RWPE1 (cell line): Measurements from ENCODE around the gene LSM2.
"Not testable (repeated sequence)": the region's sequence is repeated elsewhere in the genome, so short reads cannot be mapped to it uniquely, and the experiment has no call there.

Source experiments
- CTCF ChIA-PET: fragments of 350-600 bp; sonication (Branson Sonifier 250); formaldehyde crosslinking; extraction: SDS; loops from one replicate; lab custom pipeline; 2021; lab: Yijun Ruan, JAX
- POLR2A ChIA-PET: fragments of 400-600 bp; formaldehyde crosslinking; extraction: SDS; loops from one replicate; lab custom pipeline; 2020; ENCODE audit warnings: antibody characterized with exemption; ENCODE audit not compliant: low non-redundant PET; lab: Yijun Ruan, JAX
- DNase-seq: peaks from one replicate; pipeline ENCODE4 v3.0.0; 2012; ENCODE audit warnings: low spot score
- H3K27ac ChIP-seq: fragments of 450-650 bp; 2 replicates; pipeline ENCODE4 v1.5.1; 2017
- TF ChIP-seq, protein P1 (sequence below): fragments of 450-650 bp; conservative IDR thresholded peaks from 2 replicates; pipeline ENCODE4 v1.5.1; 2017; ENCODE audit warnings: low read depth, mild to moderate bottlenecking

The LSM2 gene

DNA sequence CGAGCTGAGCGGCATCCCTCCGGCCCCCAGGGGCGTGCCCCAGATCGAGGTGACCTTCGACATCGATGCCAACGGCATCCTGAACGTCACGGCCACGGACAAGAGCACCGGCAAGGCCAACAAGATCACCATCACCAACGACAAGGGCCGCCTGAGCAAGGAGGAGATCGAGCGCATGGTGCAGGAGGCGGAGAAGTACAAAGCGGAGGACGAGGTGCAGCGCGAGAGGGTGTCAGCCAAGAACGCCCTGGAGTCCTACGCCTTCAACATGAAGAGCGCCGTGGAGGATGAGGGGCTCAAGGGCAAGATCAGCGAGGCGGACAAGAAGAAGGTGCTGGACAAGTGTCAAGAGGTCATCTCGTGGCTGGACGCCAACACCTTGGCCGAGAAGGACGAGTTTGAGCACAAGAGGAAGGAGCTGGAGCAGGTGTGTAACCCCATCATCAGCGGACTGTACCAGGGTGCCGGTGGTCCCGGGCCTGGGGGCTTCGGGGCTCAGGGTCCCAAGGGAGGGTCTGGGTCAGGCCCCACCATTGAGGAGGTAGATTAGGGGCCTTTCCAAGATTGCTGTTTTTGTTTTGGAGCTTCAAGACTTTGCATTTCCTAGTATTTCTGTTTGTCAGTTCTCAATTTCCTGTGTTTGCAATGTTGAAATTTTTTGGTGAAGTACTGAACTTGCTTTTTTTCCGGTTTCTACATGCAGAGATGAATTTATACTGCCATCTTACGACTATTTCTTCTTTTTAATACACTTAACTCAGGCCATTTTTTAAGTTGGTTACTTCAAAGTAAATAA is 10.6 kb upstream of the LSM2 start:
- not testable (repeated sequence) for DNase-seq
- ChIA-PET CTCF (interaction anchor here (0.6 to 1.0 kb wide), 2 partner anchors 14 to 39 kb away, joined by 3 to 11 read pairs; no protein-coding TSS in a partner anchor), POLR2A (interaction anchor here (0.5 to 0.7 kb wide), 2 partner anchors 11 to 14 kb away, joined by 3 read pairs; partner anchors contain the start of gene LSM2)
- peak overlapping the region; percentile 81 for H3K27ac ChIP-seq

DNA sequence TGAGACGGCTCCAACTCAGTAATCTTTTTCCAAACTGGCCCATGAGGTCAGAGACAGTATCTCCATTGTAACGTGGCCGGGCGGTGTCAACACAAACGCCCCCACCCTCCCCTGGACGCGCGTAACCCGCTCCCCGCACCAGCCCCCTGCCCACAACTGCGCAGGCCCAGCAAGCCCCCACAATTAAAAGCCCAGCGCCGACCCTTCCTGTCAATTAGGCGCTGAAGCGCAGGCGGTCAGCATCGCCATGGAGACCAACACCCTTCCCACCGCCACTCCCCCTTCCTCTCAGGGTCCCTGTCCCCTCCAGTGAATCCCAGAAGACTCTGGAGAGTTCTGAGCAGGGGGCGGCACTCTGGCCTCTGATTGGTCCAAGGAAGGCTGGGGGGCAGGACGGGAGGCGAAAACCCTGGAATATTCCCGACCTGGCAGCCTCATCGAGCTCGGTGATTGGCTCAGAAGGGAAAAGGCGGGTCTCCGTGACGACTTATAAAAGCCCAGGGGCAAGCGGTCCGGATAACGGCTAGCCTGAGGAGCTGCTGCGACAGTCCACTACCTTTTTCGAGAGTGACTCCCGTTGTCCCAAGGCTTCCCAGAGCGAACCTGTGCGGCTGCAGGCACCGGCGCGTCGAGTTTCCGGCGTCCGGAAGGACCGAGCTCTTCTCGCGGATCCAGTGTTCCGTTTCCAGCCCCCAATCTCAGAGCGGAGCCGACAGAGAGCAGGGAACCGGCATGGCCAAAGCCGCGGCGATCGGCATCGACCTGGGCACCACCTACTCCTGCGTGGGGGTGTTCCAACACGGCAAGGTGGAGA is 8.5 kb upstream of the LSM2 start, which contains the start of the genes HSPA1A and HSPA1L:
HSPA1A (plus strand) TSS at position 519 of the 814 bp plus-strand sequence; CDS start at position 733, 214 bp downstream.
HSPA1L (minus strand) TSS at position 259 of the 814 bp plus-strand sequence. CDS start 3,311 bp downstream, outside the sequence.
- CTCF ChIA-PET, result interaction anchor here (1.0 kb wide), 1 partner anchor 15 kb away, joined by 3 read pairs; no protein-coding TSS in a partner anchor
- TF ChIP-seq, protein P1, sequence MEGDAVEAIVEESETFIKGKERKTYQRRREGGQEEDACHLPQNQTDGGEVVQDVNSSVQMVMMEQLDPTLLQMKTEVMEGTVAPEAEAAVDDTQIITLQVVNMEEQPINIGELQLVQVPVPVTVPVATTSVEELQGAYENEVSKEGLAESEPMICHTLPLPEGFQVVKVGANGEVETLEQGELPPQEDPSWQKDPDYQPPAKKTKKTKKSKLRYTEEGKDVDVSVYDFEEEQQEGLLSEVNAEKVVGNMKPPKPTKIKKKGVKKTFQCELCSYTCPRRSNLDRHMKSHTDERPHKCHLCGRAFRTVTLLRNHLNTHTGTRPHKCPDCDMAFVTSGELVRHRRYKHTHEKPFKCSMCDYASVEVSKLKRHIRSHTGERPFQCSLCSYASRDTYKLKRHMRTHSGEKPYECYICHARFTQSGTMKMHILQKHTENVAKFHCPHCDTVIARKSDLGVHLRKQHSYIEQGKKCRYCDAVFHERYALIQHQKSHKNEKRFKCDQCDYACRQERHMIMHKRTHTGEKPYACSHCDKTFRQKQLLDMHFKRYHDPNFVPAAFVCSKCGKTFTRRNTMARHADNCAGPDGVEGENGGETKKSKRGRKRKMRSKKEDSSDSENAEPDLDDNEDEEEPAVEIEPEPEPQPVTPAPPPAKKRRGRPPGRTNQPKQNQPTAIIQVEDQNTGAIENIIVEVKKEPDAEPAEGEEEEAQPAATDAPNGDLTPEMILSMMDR, result no peak
- DNase-seq, result peak; percentile 99
- peak within 1 kb of the TSS; percentile 100 for H3K27ac ChIP-seq
- POLR2A ChIA-PET, result interaction anchor here (1.2 to 1.3 kb wide), 3 partner anchors 12 to 22 kb away, joined by 3 to 32 read pairs (median 5); partner anchors contain the start of gene HSPA1B

DNA sequence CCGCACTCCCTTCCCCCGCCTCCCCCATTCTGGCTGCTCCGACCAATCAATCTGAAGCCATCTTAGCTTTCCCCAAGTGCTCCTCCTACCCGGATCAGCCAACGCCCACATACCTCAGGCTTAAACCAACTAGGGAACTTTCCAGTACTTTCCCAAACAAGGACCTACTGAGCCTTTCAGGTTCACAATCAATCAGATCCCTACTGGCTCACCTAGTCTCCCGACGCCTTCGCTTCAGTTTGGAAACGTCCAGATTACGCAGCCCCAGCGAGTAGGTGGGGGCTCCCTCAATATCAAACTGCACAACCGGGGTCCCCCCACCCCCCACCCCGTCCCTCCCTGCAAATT is 7.9 kb upstream of the LSM2 start:
- TF ChIP-seq, protein P1, result no peak
- H3K27ac ChIP-seq, result peak overlapping the region; percentile 100
- CTCF ChIA-PET, result no interaction called here
- POLR2A ChIA-PET, result interaction anchor here (0.6 to 1.3 kb wide), 4 partner anchors 13 to 22 kb away, joined by 3 to 32 read pairs (median 4); partner anchors contain the start of gene HSPA1B
- peak; percentile 97 for DNase-seq

DNA sequence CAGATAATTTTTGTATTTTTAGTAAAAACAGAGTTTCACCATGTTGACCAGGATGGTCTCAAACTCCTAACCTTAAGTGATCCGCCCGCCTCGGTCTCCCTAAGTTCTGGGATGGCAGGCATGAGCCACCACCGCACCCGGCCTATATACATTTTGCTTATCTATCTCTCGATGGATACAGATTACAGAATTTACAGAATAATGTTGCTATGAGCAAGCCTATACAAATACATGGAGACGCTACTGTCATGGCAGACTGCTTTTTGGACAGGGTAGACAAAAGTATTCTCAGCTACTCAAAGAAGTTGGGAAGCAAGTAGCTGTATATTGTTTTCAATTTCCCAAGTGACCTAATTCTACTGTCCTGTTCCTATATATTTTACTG is 6.7 kb upstream of the LSM2 start:
- peak overlapping the region; percentile 100 for H3K27ac ChIP-seq
- ChIA-PET POLR2A (no interaction called here), CTCF (interaction anchor here (0.8 kb wide), 1 partner anchor 17 kb away, joined by 5 read pairs; no protein-coding TSS in a partner anchor)
- TF ChIP-seq, protein P1, result no peak
- no peak for DNase-seq

DNA sequence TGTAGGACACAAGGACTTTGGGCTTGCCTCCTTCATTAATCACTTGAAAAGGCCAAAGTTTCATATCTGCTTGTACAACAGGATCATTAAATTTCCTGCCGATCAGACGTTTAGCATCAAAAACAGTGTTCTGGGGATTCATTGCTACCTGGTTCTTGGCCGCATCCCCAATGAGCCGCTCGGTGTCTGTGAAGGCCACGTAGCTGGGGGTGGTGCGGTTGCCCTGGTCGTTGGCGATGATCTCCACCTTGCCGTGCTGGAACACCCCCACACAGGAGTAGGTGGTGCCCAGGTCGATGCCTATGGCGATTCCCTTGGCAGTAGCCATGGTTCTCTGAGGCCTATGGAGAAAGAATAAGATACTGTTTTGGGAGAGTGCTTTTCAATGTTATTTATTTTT is 4.9 kb upstream of the LSM2 start:
- POLR2A ChIA-PET, result no interaction called here
- CTCF ChIA-PET, result no interaction called here
- DNase-seq, result no peak
- TF ChIP-seq, protein P1, result no peak
- H3K27ac ChIP-seq, result peak overlapping the region; percentile 18; the same call in 1 of the 2 replicates

DNA sequence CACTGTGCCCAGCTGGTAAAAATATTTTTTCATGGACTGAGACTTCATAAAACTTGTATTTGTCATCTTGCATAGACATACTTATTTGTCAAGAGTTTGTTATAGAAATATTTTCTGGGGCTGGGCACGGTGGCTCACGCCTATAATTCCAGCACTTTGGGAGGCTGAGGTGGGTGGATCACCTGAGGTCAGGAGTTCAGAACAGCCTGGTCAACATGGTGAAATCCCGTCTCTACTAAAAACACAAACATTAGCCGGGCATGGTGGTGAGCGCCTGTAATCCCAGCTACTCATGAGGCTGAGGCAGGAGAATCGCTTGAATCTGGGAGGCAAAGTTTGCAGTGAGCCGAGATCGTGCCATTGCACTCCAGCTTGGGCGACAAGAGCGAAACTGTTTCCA is 1.8 kb upstream of the LSM2 start:
- DNase-seq, result not testable (repeated sequence)
- peak overlapping the region; percentile 35; the same call in 1 of the 2 replicates for H3K27ac ChIP-seq
- ChIA-PET POLR2A (interaction anchor here (0.6 kb wide), 2 partner anchors 47 to 76 kb away, joined by 3 to 4 read pairs; no protein-coding TSS in a partner anchor), CTCF (interaction anchor here (0.6 kb wide), 1 partner anchor 97 kb away, joined by 3 read pairs; no protein-coding TSS in a partner anchor)
